ENCODE data around the gene UBAC2.
"Not testable (repeated sequence)": the region's sequence is repeated elsewhere in the genome, so short reads cannot be mapped to it uniquely, and the experiment has no call there.

Gene UBAC2

DNA sequence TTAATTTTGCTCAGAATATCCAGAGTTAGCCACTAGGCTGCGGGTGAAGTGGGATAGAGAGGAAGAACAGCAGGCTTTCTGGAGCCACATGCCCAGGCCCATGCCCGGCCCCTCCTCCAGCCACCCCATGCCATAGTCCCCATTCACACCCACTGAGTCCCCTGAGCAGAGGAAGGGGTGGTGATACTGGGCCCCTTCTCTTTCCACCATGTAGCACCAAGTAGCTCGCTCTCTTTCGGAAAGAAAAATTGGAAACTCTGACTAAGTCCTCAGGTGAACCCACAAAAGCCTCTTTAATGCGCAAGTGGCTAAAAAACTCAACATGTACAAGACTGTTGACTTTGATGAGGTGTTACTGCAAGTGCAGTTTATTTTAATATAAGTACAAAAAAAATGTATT, 183.3 kb downstream of the UBAC2 start:
- no peak for DNase-seq

GRCh38 chr13:99384468-99384867, 183.8 kb downstream of the UBAC2 start:
- no peak for DNase-seq

- no peak for DNase-seq
Observed at GRCh38 chr13:99385161-99385560, 184.5 kb downstream of the UBAC2 start.

GRCh38 chr13:99385940-99386339, 185.3 kb downstream of the UBAC2 start:
- no peak for DNase-seq

- DNase-seq: no peak
Observed at GRCh38 chr13:99386495-99386894, 185.8 kb downstream of the UBAC2 start.

DNA sequence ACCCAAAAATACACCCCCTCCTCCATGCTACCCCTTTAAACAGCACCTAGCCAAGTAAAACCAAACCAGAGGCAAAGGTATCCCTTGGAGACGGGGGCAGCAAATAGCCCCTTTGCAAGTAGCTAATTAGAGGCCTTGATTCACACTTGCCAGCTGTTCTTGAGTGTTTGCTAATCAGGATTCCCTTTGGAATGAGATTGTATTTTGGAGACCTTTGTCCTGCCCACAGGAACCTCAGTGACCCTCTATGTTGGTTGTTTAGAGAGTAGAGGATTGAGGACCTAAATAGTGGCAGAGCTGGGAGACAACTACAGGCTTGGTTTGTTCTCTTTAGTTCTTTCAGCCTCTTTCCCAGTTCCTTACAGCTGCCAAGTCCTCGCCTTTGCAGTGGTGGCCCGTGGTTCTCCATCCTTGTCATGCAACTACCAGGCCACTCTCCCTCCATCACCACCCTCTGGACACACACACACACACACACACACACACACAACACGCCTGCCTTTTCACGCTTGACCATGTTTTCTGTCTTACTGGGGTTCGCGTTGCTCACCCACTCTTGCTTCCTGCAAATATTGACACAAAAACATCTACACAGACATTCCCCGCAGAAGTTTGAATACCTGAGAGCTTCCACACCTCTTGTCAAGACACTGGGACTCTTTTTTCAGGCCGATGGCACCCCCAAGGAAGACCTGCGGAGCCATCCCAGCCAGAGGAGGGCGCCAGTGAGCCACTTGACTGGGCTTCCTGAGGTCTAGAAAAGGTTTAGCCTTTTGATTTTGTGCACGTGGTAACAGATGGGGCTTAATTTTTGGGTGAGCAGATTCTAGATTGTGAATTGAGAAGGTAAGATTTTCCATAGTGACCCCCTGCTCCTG, 186.5 kb downstream of the UBAC2 start:
- no peak for DNase-seq

DNA sequence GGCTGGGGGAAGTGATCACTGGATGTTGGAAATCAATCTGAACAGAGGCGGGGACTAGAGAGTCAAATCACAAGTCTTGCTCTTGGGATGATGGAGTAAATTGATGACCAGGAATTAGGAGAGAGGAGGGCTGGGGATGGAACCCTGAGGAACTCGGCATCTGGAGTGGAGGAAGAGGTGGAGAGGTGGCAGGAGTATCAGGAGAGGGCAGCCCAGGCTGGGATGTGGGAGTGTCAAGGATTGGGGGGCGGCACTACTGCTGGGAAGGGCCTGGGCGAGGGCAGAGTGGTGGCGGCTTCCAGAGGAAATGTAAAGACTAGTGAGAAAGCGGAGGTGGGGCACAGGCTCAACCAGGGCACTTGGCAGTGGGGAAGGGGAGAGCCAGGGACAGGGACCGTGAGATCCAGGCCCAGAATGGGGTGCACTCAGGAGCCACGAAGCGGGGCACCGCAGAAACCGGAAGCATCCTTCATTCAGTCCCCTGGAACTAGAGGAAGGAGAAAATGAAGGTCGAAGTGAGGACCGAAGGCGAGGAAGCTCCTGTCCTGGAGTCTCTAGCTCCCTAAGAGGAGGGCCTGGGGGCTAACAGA, 187.8 kb downstream of the UBAC2 start:
- no peak for DNase-seq

GRCh38 chr13:99389094-99389493, 188.4 kb downstream of the UBAC2 start:
- not testable (repeated sequence) for DNase-seq

GRCh38 chr13:99389520-99390304, 189.1 kb downstream of the UBAC2 start:
- no peak for DNase-seq

GRCh38 chr13:99390601-99391000, 189.9 kb downstream of the UBAC2 start:
- no peak for DNase-seq

DNA sequence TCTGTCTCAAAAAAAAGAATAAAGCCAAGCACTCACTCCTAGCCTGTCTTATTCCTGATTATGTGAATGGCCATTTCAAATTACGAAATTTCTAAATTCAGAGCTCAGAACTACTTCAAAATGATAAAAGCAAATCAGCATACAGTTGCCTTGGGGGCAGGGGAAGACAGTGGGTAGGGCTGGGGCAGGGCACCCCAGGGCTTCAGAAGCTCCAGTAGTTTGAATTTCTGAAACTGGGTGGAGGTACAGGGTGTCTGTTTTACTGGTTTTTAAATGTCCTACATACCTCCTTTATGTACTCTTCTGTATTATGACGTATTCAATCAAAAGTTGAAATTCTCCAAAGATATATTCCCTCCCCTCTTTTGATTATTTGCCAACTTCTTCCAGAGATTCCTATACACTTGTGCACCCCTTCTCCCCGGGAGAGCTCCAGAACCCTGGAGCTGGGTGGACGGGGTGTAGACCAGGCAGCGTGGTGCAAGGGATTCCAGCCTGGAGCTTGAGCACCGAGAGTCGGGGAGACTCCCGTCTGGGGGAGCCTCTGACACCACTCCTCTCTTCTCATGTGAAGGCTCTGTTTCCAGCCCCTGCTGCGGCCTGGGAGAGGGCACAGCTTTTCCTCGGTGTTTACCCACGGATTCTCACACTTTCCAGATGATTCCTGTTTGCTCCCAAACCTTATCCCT, 191.3 kb downstream of the UBAC2 start:
- DNase-seq: no peak

- DNase-seq: no peak
Observed at GRCh38 chr13:99392470-99393135, 191.9 kb downstream of the UBAC2 start.

- not testable (repeated sequence) for DNase-seq
Observed at GRCh38 chr13:99393391-99393790, 192.7 kb downstream of the UBAC2 start.

DNA sequence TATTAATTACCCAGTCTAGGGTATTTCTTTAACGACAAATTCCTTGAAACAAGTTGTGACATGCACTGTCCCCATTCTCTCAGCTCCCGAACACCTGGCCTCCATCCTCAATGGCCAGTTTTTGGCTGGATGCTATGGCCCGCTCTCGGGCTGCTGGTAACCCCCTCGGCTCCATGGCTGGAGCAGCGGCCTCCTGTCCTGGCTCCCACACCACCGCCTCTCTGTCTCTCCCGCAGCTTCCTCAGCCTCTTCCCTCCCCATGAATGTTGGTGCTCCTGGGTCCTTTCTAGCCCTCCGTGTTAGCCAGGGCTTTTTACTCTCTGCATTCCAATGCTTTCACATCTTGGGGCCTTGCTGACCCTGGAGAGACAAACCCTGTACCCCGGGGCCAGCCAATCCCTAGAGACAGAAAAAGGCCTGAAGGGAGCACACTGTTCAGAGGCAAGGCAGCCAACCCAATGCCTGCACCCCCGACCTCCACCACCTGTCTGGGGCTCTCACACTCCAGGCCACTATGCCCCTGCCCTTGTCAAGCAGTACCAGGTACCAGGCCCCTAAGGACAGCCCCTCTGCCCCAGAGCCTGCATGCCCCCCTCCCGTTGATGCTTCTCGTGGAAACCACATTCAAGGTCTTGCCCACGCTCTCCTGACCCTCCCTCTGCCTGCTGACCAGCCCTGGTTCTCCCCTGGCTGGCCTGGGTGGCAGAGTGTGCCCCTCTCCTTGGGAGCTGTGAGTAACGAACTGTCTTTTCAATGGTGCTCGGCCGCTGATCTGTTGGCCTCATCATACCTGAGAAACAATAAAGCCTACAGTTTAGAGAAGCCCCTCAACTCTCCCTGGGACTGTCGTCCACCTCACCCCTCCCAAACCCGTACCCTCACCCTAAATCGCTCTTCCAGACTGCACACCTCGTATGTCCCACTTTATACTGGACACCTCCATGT, 193.4 kb downstream of the UBAC2 start:
- no peak for DNase-seq

DNA sequence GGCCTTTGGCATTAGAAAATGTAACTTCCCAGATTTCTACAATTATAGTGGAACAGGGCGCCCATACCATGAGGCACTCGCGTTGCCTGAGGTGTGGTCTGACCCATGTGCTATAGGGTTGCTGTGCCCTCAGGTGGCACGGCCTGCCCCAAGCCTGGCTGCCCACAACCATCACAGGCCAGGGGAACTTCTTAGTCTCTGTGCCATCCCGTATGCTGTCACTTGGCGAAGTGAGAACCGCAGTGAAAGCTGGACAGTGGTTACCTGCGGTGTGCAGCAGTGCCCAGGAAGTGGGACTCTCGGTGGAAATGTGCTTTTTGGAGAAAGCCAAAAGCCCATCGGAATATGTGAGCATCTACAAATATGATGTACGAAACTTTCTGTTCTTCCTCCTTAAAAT, 194.8 kb downstream of the UBAC2 start:
- no peak for DNase-seq

DNA sequence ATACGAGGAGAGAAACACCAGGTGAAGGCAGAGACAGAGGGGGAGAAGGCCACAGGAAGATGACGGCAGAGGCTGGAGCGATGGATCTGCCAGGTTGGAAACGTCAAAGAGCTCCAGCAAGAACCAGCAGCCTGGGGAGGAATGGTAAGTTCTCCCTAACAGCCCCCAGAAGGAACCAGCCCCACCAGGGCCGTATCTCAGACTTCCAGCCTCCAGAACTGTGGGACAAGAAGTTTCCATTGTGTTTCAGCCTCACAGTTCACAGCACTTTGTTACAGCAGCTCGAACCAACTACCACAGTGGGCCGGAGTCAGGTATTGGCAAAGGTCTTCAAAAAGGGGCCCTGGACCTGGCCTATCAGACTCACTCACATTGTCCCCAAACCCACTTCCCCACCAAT, 195.8 kb downstream of the UBAC2 start:
- no peak for DNase-seq

DNA sequence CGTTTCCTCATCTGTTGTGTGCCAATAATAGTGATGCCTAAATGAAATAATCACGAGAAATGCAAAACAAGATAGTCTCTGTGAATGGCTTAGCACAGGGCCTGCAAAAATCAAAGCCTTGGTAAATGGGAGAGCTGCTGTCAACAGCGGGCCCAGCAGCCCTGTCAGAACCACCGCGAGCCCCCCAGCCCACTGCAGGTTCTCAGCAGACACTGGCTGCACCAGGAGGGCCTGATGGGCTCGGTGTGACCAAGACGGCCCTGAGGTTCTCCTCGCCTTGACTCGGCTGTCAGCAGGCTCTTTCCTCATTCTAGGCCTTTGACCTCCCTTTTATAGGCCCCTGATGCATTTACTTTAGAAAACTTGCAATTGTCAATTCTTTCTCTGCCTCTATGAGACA, 197.4 kb downstream of the UBAC2 start:
- no peak for DNase-seq

DNA sequence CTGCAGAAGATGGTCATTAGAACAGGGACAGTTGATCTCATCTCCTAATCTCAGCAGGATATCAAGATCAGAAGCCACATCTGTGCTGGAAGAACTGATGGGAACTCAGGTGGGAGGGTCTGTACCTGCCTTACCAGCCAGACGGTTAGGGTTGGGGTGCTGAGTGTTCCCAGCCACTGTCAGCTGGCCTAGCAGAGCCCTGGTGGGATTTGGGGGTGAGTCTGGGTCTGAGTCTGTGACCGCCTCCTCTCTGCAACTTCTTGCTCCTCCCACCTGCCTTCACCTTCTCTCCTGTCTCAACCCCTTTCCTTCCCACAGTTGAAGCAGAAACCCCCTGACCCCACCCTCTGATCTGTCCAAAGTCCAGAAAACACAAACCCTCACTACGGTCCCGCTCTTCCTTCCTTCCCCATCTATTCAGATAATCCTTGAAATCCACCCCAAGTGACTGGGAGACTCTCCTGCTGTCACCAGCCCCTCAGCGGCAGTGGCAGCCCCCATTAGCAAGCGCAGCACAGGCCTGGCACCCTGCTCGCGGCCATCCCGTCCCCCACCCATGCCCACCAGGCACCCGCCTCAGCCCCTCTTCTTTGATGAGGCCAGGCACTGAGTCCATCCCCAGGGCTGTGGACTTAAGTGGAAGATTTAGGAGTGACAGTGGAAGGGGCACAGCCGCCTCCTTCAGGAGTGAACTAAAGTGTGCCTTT, 198.4 kb downstream of the UBAC2 start:
- no peak for DNase-seq

DNA sequence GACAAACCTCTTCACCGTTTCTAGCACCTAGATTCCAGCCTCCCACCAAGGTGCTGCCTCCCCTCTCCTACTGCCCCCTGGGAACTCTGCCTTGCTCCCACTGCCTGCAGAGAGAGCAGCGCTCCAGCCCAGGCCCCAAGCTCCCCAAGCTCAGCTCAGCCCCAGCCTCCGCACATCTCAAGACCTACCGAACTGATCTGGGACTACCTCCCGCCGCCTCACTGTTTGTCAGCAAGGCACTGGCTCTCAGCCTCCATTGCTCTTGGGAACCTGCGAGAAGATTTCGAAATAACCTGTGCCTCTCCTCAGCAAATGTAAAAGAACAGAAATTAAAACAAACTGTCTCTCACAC, 198.9 kb downstream of the UBAC2 start:
- DNase-seq: no peak

GRCh38 chr13:99403458-99403971, 202.9 kb downstream of the UBAC2 start:
- DNase-seq: no peak
